Caco-2 (cell line): ENCODE data around the gene REV3L. TPM values are rescaled to one million over a fixed set of nuclear protein-coding genes. Genes with fewer than 3 reads are reported as not detected.
"Not testable (repeated sequence)": the region's sequence is repeated elsewhere in the genome, so short reads cannot be mapped to it uniquely, and the experiment has no call there.

ENCODE experiments used
- BruUV-seq: library from RNA; stranded (reverse); fragments of 400-500 nt; replicated peaks from 2 replicates; lab custom pipeline; 2021; lab: Mats Ljungman, UMichigan
- CTCF ChIA-PET: fragments of 300-600 bp; sonication (Branson Sonifier 250); formaldehyde crosslinking; loops from one replicate; lab custom pipeline; 2022; ENCODE audit warnings: antibody characterized with exemption; lab: Charles Lee
- POLR2A ChIA-PET: fragments of 300-600 bp; sonication (Branson Sonifier 250); formaldehyde crosslinking; loops from one replicate; lab custom pipeline; 2022; ENCODE audit warnings: antibody characterized with exemption; lab: Charles Lee
- DNase-seq, 2 experiments: peaks; one replicate each; pipeline versions ENCODE4 v3.0.0 to v3.0.0-alpha.2; 2020 to 2022
- H3K27me3 ChIP-seq: replicated peaks from 2 replicates; pipeline ENCODE4 v1.6.0; 2011; ENCODE audit warnings: low read length; ENCODE audit not compliant: control insufficient read depth, insufficient read depth
- H3K36me3 ChIP-seq: 2 replicates; pipeline ENCODE4 v1.5.1; 2011; ENCODE audit warnings: low read length; ENCODE audit not compliant: control insufficient read depth, insufficient read depth
- H3K4me1 ChIP-seq: fragments of 250-450 bp; sonication (Bioruptor Pico); 2 replicates; pipeline ENCODE4 v1.5.1; 2020; ENCODE audit warnings: mild to moderate bottlenecking
- H3K4me3 ChIP-seq: 2 replicates; pipeline ENCODE4 v1.5.1; 2011; ENCODE audit warnings: low read depth, mild to moderate bottlenecking, control low read depth, low read length
- H3K9me3 ChIP-seq: fragments of 250-450 bp; sonication (Bioruptor Pico); 2 replicates; pipeline ENCODE4 v1.5.1; 2020; ENCODE audit warnings: mild to moderate bottlenecking, moderate library complexity
- H3K27ac Mint-ChIP-seq: one replicate; pipeline ENCODE4 v1.8.0; 2022; ENCODE audit warnings: mixed read lengths; ENCODE audit not compliant: unreplicated experiment
- H3K27me3 Mint-ChIP-seq: one replicate; pipeline ENCODE4 v1.8.0; 2022; ENCODE audit warnings: mixed read lengths; ENCODE audit not compliant: insufficient read depth, unreplicated experiment
- H3K36me3 Mint-ChIP-seq: one replicate; pipeline ENCODE4 v1.8.0; 2022; ENCODE audit warnings: mild to moderate bottlenecking, mixed read lengths; ENCODE audit not compliant: insufficient read depth, unreplicated experiment
- H3K4me1 Mint-ChIP-seq: one replicate; pipeline ENCODE4 v1.8.0; 2022; ENCODE audit warnings: low read depth, mixed read lengths; ENCODE audit not compliant: unreplicated experiment
- H3K4me3 Mint-ChIP-seq: one replicate; pipeline ENCODE4 v1.8.0; 2022; ENCODE audit warnings: mild to moderate bottlenecking, moderate library complexity, mixed read lengths; ENCODE audit not compliant: unreplicated experiment
- H3K9me3 Mint-ChIP-seq: one replicate; pipeline ENCODE4 v1.8.0; 2022; ENCODE audit warnings: mixed read lengths; ENCODE audit not compliant: unreplicated experiment
- intact Hi-C: fragments of 100-400 bp; cut with micrococcal nuclease; formaldehyde crosslinking; loops from one replicate; pipeline ENCODE4 v1.10.0; 2022; ENCODE audit not compliant: unreplicated experiment
- total RNA-seq: library from RNA; stranded (reverse); gene quantifications from 2 replicates; pipeline ENCODE4 v1.2.3, GENCODE V29; 2022
- TF ChIP-seq, protein P1 (sequence below), 2 experiments: fragments of 200-600 bp in 1 of 2; IDR thresholded peaks; 1 replicate in 1 of 2; 2 replicates in 1 of 2; pipeline versions ENCODE4 v1.5.1 to v1.8.0; 2011 to 2022; ENCODE audit warnings: antibody characterized with exemption in 1 of 2, control low read depth in 1 of 2, inconsistent platforms in 1 of 2, low read depth in 1 of 2, low read length in 1 of 2, mild to moderate bottlenecking in 1 of 2, moderate library complexity in 1 of 2; ENCODE audit not compliant: insufficient read depth in 1 of 2, severe bottlenecking in 1 of 2, unreplicated experiment in 1 of 2

Gene REV3L
- total RNA-seq, 1 experiment from 2014 or later, result 22.2 TPM

GRCh38 chr6:111297776-111298175 is 185.2 kb downstream of the REV3L start:
- ChIA-PET CTCF (no interaction called here), POLR2A (no interaction called here)
- Histone ChIP-seq H3K36me3 (no peaks in the 10 kb centered on the region), H3K4me1 (no peaks in the 10 kb centered on the region), H3K9me3 (0 out of 2 replicates have a peak, but pooled peaks cover 3% of the 10 kb centered on the region), H3K27me3 (no peaks in the 10 kb centered on the region), H3K4me3 (no peak overlapping the region)
- Mint-ChIP-seq H3K27me3 (no peaks in the 10 kb centered on the region), H3K4me3 (no peak overlapping the region), H3K27ac (no peak overlapping the region), H3K4me1 (no peaks in the 10 kb centered on the region), H3K9me3 (no peaks in the 10 kb centered on the region), H3K36me3 (peaks cover 43% of the 10 kb centered on the region)
- TF ChIP-seq, protein P1, sequence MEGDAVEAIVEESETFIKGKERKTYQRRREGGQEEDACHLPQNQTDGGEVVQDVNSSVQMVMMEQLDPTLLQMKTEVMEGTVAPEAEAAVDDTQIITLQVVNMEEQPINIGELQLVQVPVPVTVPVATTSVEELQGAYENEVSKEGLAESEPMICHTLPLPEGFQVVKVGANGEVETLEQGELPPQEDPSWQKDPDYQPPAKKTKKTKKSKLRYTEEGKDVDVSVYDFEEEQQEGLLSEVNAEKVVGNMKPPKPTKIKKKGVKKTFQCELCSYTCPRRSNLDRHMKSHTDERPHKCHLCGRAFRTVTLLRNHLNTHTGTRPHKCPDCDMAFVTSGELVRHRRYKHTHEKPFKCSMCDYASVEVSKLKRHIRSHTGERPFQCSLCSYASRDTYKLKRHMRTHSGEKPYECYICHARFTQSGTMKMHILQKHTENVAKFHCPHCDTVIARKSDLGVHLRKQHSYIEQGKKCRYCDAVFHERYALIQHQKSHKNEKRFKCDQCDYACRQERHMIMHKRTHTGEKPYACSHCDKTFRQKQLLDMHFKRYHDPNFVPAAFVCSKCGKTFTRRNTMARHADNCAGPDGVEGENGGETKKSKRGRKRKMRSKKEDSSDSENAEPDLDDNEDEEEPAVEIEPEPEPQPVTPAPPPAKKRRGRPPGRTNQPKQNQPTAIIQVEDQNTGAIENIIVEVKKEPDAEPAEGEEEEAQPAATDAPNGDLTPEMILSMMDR (IDR thresholded peaks at IDR 0.05; ENCODE audit: insufficient read depth in 1 of 2, low read depth in 1 of 2, low read length in 1 of 2, severe bottlenecking in 1 of 2, unreplicated experiment in 1 of 2), result no peak
- BruUV-seq, result no TSS peak
- intact Hi-C loops, result no loop called here
- DNase-seq, result no peak

DNA sequence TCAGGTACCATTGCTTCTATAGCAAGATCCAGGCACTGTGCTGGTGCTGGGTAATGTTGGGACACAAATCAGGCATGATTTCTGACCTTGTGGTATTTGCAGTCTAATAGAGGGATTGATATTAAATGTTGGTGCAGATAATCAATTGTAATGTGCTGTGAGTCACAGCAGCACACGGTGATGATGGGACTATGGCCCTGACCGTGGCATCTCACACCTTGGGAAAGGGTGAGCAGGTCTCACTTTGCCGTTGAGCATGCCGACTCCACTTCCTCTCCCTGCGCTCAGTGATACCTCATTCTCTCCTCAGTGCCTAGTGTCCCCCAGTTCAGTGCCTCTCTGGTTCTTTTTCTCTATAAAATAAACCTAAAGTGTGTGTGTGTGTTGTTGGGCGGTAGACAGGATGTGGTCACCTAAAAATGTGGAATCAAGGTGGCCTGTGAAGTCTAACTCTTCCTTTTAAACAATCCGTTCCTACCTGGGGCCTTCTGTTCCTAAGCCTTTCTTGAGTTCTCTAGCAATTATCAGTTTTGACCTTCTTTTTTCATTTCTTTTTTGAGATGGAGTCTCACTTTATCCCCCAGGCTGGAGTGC is 188.5 kb downstream of the REV3L start:
- ChIA-PET CTCF (no interaction called here), POLR2A (no interaction called here)
- H3K36me3 ChIP-seq, result no peaks in the 10 kb centered on the region
- Mint-ChIP-seq H3K4me1 (no peaks in the 10 kb centered on the region), H3K27ac (no peak overlapping the region), H3K36me3 (peaks cover 51% of the 10 kb centered on the region), H3K4me3 (no peak overlapping the region), H3K27me3 (no peaks in the 10 kb centered on the region), H3K9me3 (no peaks in the 10 kb centered on the region)
- TF ChIP-seq, protein P1 (IDR thresholded peaks at IDR 0.05; ENCODE audit: insufficient read depth in 1 of 2, low read depth in 1 of 2, low read length in 1 of 2, severe bottlenecking in 1 of 2, unreplicated experiment in 1 of 2), result no peak
- no peaks in the 10 kb centered on the region for H3K4me1 ChIP-seq
- no peak for DNase-seq
- intact Hi-C loops, result no loop called here
- no TSS peak for BruUV-seq
- H3K27me3 ChIP-seq, result no peaks in the 10 kb centered on the region
- H3K4me3 ChIP-seq, result no peak overlapping the region
- no peaks in the 10 kb centered on the region for H3K9me3 ChIP-seq

- Histone ChIP-seq H3K4me1 (no peaks in the 10 kb centered on the region), H3K9me3 (no peaks in the 10 kb centered on the region), H3K36me3 (no peaks in the 10 kb centered on the region), H3K4me3 (no peak overlapping the region), H3K27me3 (no peaks in the 10 kb centered on the region)
- Mint-ChIP-seq H3K4me3 (no peak overlapping the region), H3K9me3 (no peaks in the 10 kb centered on the region), H3K4me1 (no peaks in the 10 kb centered on the region), H3K27ac (no peak overlapping the region), H3K36me3 (peaks cover 54% of the 10 kb centered on the region), H3K27me3 (no peaks in the 10 kb centered on the region)
- intact Hi-C loops, result no loop called here
- ChIA-PET CTCF (no interaction called here), POLR2A (no interaction called here)
- TF ChIP-seq, protein P1 (IDR thresholded peaks at IDR 0.05; ENCODE audit: insufficient read depth in 1 of 2, low read depth in 1 of 2, low read length in 1 of 2, severe bottlenecking in 1 of 2, unreplicated experiment in 1 of 2), result no peak
- no peak for DNase-seq
- no TSS peak for BruUV-seq
These were observed 191.4 kb downstream of the REV3L start for GRCh38 chr6:111291336-111292259.

GRCh38 chr6:111290689-111291335 is 192.2 kb downstream of the REV3L start:
- peaks cover 54% of the 10 kb centered on the region for H3K36me3 Mint-ChIP-seq
- H3K9me3 Mint-ChIP-seq, BruUV-seq, H3K36me3 ChIP-seq, H3K27me3 Mint-ChIP-seq, H3K9me3 ChIP-seq, H3K27me3 ChIP-seq, H3K4me3 Mint-ChIP-seq, DNase-seq, CTCF ChIA-PET, POLR2A ChIA-PET, intact Hi-C loops, H3K4me1 Mint-ChIP-seq, H3K4me1 ChIP-seq, H3K4me3 ChIP-seq: not testable (repeated sequence)
- H3K27ac Mint-ChIP-seq, result peak overlapping the region; percentile 23
